GM18507 (cell line): ENCODE results near the gene CCDC102A.
A peak's percentile ranks its signal among the peaks of the same experiment; 100 is the strongest.

Experiments
- DNase-seq: peaks from one replicate; pipeline ENCODE4 v3.0.0; 2011; ENCODE audit warnings: low read depth; ENCODE audit not compliant: insufficient read length; ENCODE audit errors: extremely low spot score
- FAIRE-seq: peaks from 2 replicates; lab custom pipeline; 2011; peaks lifted over from hg19 to GRCh38; lab: Jason Lieb, UNC

Gene CCDC102A

DNA sequence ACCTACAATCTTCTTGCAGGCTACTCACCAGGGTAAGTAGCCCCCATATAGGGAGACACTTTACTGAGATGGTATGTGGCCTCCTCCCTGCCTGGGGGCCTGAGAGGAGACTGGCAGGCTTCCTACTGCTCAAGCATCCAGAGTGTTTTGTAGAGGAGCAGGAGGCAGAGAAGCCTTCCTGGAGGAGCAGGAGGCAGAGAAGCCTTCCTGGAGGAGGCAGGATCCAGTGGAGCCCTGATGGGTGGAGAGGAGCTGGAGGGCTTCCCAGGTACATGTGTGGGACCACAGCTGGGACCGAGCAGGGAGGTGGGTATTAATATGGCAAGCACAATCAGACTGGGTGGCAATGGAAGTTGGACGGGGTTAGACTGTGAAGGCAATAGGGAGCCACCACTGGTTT is 4.0 kb upstream of the CCDC102A start:
- no peak for DNase-seq
- peak; percentile 31 for FAIRE-seq

DNA sequence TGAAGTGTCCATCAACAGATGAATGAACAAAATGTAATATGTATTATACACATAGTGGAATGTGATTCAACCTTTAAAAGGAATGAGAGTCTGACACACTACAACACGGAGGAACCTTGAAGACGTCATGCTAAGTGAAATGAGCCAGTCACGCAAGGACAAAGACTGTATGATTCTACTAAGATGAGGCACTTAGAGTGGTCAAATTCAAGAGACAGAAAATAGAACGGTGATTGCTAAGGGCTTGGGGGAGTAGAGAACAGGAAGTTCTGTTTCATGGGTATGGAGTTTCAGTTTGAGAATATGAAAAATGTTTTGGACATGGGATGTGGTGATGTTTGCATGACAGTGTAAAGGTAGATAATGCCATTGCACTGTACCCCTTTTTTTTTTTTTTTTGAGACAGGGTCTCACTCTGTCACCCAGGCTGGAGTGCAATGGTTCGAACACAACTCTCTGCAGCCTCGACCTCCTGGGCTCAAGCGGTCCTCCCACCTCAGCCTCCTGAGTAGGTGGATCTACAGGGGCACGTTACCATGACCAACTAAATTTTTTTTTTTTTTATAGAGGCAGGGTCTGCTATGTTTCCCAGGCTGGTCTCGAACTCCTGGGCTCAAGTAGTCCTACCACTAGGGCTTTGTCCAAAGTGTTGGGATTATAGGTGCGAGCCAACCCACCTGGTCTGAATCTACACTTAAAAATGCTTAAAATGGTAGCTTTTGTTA is 2.9 kb upstream of the CCDC102A start:
- FAIRE-seq (peak; percentile 100), DNase-seq (no peak)

DNA sequence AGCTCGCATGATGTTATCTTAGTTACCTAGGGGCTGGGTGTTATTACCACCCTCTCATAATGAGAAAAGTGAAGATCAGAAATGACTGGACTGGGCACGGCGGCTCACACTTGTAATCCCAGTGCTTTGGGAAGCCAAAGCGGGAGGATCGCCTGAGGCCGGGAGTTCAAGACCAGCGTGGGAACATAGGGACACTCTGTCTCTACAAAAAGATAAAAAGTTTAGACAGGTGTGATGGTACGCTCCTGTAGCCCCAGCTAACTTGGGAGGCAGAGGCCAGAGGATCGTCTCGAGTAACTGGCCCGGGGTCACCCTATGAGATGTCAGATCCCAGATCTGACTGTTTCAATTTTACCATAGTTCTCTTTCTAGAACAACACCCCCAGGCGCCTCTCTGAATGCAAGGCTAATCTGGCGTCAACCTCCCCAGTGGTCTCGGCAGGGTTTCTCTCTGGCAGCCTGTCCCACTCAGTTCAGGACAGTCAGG is 1.9 kb upstream of the CCDC102A start:
- FAIRE-seq: no peak

DNA sequence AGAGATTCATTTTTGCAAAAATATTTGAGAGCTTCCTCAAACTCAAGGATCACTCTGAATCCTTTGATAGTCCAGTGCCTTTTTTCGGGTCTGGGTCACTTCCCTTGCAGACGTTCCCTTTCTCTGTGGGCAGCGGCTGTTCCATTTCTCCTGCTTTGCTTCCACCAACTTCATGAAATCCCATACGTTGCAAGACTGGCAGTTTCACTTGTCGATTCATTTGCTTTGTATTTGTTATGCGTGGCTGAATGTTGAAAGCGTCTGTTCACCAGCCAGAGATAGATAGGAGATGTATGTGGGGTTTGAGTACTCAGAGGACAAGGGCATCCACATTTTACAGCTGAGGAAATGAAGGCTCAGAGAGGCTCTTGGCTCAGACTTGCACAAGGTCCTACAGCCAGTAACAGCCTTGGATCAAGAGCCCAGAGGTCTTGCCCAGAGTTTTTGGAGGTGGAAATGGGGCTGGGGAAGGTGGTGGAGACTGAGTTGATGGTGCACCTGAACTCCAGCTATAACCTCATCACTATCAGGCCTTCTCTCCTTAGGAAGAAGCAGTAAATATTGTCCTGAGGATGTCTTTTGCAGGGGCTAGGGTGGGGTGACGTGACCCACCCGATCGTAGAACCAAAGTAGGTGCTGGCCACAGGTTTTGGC is 1.3 kb upstream of the CCDC102A start:
- no peak for DNase-seq

More for the DNA sequence above, 1.9 kb upstream of the CCDC102A start:
- DNase-seq: no peak

DNA sequence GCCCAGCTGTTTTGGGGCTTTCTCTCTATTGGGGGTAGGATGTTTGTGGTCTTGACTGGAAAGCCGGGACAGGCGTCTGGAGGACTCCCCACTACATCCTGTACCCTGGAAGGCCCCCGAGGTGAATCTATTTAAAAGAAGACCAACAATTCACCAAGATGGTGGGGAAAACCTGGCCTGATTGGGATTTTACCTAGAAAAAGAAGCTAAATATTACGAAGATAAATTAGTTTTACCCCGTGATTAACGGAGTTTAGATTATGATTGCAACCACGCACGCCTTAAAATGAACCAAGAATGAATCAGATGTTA is 779 bp upstream of the CCDC102A start:
- FAIRE-seq (no peak), DNase-seq (no peak)

More for the DNA sequence above, 1.3 kb upstream of the CCDC102A start:
- no peak for FAIRE-seq

DNA sequence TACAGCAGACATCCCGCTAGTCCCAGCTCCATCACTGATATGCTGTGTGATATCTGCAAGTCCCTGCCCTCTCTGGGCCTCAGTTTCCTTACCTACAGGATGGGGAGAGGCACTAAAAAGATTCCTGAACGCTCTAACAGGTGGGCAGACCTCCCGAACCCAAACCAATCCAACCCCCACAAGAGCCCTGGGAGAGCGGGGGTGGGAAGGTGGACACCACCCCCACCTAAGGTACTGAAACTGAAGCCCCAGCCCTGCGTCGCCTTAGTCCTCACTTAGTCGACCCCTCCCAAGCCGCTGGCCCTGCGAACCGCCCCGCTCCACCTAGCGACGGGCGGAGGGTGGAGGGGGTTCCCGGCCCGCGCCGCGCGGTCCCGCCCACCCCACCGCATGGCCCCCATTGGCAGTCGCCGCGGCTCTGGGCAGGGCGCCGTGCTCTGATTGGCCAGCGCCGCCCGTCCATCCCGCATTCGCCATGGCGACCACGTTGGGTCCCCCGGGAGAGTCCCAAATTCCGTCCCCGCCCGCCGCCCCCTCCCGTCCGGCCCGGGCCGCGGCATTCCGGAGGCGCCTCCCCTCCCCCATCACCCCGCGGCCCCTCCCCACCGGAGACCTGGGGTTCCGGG is 578 bp downstream of the CCDC102A start:
- peak; percentile 86 for FAIRE-seq
- peak; percentile 90 for DNase-seq

DNA sequence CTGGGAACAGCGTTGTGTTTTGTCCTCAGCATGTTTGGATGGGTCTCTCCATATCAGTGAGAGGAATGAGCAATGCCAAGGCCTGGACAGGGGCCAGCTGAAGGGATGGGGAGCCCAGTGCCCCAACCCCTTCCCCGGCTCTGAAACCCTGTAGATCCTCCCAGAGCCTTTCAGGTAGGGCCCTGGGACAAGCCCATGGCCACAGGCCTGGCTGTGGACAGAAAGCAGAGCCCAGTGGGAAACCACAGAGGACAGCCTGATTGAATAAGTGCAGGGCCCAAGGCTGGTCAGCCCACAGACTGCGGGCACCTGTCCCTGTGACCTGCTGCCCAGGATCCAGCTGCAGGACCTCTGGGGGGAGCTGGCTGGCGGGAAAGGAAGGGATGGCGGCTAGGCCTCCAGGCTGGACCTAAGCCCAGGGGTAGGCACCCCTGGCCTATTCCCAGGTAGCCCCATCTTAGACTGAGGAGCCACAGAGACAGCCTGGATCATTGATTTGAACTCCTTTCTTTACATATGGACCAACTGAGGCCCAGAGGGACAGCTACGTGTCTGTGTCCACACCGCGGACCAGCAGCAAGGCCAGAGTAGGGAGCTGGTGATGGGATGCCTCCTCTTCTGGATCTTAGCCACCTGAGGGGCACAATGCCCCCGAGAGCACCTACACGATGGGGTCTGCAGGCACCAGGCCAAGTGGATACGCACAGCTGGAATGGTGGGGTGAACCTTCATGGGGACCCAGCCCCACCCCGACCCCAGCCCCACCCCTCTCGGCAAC is 1.3 kb downstream of the CCDC102A start:
- DNase-seq: no peak
- no peak for FAIRE-seq

DNA sequence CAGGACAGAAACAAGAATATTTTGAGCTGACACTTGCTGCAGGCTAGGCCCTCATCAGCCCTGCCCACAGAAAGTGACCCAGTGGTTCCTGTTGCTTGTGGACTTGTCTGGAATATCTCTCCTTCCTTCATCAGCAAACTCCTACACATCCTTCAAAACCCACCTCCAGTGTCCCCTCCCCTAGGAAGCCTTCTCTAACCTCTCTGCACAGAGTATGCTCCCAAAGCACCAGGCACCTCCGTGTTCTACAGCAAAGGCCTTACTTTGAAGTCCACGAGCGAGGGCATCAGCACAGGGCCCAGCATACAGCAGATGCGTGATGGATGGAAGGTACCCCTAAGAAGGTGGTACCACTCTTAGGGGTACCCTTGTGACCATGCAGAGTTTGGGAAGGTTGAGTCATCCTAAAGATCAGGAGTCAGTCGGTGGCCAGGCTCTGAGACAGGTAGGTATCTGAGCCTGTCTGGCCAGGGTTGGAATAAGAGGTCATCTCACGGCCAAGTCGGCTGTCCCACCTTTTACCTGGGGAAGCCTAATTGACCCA is 2.0 kb downstream of the CCDC102A start:
- DNase-seq (no peak), FAIRE-seq (no peak)

DNA sequence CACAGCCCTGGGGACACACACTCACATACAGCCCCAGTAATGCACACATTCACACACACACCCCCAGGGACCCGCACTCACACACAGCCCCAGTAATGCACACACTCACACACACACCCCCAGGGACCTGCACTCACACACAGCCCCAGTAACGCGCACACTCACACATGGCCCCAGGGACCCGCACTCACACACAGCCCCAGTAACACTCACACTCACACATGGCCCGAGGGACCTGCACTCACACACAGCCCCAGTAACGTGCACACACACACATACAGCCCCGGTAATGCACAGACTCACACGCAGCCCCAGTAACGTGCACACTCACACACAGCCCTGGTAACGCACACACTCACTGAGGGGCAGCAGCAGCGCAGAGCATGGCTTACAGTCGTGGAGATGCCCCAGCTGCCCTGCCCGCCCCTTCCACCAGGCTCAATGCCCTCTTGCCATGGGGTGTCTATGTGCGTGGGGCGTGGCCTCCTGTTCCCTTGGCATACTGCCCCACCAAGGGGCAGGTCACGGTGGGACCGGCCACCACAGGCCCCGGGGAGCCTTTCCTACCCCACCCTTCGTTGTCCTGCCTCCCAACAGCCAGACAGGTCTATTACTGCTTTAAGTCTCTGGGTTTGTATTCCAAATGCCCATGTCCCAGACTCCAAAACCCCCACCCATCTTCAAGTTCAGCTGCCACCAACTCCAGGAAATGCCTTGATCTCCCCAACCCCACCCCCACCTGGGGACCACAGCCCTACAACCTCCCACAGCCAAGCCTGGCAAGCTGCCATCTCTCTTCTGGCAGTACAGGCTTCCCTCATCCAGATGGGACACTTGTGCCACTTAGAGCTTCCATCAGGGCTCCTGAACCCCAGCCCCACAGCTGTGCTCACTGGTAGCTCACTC is 2.7 kb downstream of the CCDC102A start:
- FAIRE-seq: no peak
- no peak for DNase-seq

DNA sequence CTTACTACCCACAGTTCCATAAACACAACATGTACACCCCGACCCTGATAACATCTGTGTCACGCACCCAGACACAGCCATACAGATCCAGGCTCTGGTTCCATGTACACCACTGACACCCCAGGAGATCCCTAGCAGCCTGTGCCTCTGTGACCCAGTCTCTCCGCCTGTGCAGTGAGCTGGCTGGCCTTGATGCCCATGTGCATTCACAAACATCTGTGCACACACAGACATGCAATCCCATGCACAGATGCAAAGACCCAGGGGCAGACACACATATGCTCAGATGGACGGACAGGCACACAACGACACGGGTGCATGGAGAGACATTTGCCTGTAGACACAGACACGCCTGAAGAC is 4.1 kb downstream of the CCDC102A start:
- no peak for DNase-seq
- FAIRE-seq: no peak

DNA sequence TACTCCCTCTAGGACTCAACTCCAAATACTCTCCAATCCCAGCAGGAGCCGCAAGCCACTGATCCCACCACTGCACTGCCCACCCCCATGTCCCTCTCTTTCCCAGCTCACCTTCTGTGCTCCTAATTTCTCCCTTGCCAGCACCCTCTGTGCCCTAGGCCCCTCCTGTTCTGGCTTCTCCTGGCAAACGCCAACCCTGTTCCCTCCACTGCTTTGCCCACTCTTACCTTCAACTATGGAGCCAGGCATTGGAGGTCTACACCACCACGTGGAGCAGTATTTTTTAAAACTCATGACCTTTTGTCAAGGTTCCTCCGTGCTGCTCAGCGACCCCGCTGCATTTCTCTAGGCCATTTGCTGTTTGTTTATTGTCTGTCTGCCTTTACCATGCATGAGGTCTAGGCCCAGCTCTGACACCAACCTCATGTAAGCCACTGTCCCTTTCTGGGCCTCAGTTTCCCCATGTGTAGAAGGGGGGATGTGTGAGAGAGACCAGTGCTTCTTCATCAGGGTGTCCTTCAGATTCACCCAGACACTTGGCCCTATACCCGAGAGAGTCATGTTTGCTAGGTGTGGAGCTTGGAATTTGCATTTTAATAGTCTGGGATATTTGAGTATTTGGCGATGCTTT is 4.6 kb downstream of the CCDC102A start:
- no peak for FAIRE-seq
- DNase-seq: no peak

DNA sequence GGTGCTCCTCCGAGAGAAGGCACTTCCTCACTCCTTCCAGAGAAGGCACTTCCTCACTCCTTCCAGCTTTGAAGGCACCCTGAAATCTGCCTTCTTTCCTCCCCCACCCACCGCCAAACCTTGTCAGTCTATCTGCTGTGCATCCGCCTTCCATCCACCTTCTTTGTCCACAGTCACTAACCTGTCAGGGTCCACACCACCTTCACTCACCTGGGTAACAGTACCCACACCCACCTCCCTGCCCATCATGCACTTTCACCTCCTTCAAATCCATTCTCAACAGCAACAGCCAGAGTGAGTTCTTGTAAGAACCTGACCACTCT is 5.2 kb downstream of the CCDC102A start:
- DNase-seq (no peak), FAIRE-seq (no peak)

DNA sequence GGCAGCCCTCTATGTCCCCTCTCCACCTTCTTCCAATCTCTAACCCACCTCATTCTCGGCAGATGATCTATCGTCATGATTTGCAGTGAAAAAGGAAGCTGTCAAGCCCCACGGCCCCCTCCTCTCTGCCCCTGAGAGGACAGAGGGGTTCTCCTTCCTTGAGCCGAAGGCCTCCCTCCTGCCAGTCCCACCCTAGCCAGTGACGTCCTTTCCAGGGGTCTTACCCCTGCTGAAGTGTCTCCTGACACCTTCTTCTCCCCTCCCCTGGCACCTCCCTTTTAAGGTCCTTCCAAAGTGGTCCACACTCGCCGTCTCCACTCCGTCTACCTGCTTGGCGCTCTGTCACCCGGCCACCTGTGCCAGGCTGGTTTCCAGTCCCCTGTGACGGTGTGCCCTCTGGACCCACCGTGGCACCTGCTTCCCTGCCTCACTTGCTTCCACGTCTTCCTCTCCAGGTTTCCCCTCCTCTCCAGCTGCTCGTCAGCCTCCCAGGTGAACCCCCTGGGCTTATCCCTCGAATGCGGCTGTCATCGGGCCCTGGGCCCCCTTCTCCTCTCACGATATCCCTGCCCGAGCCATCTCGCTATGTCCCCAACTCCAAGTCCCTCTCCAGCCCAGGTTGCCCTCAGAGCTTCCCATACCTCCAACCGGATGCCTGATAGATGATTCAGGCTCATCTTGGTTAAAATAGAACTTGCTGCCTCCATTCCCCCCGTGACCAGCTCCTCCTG is 5.7 kb downstream of the CCDC102A start:
- FAIRE-seq (no peak), DNase-seq (no peak)

DNA sequence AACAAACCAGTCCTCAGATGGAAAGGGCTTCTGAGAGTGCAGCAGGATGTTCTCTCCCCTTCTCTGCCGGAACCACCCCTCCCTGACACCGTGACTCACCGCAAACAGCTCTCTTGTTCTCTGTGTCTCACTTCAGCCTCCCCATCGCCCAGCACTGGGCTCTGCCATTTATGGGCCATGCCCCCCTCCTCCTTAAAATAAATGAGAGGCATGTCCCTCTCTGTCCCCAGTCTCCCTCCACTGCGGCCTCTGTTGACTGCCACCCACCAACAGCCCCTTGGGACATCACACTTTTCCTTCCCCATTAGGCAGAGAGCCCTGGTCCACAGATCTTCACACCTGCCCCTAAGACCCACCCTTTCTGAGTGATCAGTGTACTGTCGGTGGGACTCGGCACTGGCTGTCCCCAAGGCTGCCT is 6.3 kb downstream of the CCDC102A start:
- DNase-seq (no peak), FAIRE-seq (peak; percentile 96)

DNA sequence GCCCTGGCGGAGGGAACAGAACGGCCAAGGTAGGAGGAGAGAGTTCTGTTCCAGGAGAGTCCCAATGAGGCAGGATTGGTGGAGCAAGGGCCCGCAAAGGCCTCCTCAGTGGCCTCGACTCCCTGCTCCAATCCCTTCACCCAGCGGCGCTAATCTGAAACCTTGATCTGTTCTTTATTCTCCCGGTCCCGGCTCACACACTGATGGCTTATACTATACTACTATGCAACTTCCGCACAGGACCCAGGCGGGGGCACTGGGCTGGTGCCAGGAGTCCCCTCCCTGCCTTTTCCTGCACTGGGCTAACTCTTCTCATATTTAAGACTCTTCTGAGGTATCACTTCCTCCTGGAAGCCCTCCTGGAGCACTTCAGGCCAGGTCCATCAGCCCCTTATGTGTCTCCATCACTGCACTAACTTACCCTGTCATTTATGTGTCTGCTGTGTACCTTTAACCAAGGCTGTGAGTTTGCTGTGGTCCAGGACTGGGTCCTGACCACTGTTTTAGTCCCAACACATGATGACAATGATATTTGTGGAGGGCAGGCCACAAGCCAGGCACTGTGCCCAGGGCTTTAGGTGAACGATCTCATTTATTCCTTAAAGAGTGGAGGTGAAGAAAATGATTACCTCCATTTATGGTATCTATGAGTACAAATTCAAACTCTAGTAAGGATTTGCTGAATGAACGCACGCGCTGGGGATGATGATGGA is 6.8 kb downstream of the CCDC102A start:
- DNase-seq (no peak), FAIRE-seq (no peak)

DNA sequence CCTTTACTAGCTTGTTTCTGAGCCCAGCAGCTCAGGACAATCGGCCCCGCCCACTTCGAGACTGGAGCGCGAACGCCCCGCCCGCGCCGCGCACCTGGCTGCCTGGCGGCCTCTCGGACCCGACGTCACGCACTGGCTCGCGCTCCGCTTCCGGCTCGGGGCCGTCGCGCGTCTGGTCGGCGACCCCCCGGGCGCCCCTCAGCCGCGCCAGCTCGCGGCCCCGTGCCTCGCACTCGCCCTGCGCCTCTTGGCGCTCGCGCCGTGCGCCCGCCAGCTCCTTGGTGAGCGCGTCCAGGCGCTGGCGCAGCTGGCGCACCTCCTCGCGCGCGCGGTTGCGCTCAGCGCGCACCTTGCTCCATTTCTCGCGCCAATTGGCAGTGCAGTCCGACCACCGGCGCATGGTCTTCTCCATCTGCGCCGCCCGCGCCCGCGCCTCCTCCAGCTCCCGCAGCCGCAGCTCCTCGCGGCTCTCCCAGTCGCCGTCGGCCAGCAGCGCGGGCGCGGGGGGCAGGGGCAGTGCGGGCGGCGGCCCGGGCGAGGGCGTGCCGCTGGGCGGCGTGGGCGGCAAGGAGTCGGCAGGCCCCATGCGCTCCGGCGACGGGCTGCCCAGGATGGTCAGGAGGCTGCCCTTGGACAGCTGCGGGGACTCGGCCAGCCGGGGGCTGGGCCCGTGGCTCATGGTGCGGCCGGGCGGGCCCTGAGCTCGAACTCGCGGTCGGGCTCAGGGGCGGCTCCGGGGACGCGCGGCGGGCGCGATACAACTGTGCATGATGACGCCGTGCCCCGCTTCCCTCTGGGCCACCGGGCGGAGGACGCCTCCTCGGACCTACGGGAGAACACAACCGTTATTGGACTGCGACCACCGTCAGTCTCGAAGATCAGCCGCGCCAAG is 7.6 kb downstream of the CCDC102A start:
- no peak for DNase-seq
- no peak for FAIRE-seq
